SJSA1 (cell line): ENCODE results near the gene USF2. TPM values are rescaled to one million over a fixed set of nuclear protein-coding genes. Genes with fewer than 3 reads are reported as not detected.
"Not testable (repeated sequence)": the region's sequence is repeated elsewhere in the genome, so short reads cannot be mapped to it uniquely, and the experiment has no call there.

ENCODE experiments used
- DNase-seq, 2 experiments: peaks; one replicate each; pipeline ENCODE4 v3.0.0-alpha.2; 2015 to 2020; ENCODE audit warnings: low spot score in 2 of 2, low read depth in 1 of 2
- H3K27ac ChIP-seq: fragments of 250-450 bp; sonication (Bioruptor Pico); 2 replicates; pipeline ENCODE4 v1.5.1; 2020; ENCODE audit warnings: mild to moderate bottlenecking, moderate library complexity
- H3K27me3 ChIP-seq: fragments of 250-450 bp; sonication (Bioruptor Pico); replicated peaks from 2 replicates; pipeline ENCODE4 v1.5.1; 2020; ENCODE audit warnings: mild to moderate bottlenecking, moderate library complexity
- H3K36me3 ChIP-seq: fragments of 250-450 bp; sonication (Bioruptor Pico); 2 replicates; pipeline ENCODE4 v1.5.1; 2020; ENCODE audit warnings: mild to moderate bottlenecking
- H3K4me1 ChIP-seq: fragments of 250-450 bp; sonication (Bioruptor Pico); replicated peaks from 2 replicates; pipeline ENCODE4 v1.6.1; 2021; ENCODE audit warnings: mild to moderate bottlenecking
- H3K4me3 ChIP-seq: fragments of 250-450 bp; sonication (Bioruptor Pico); 2 replicates; pipeline ENCODE4 v1.5.1; 2020; ENCODE audit warnings: mild to moderate bottlenecking
- H3K9me3 ChIP-seq: fragments of 250-450 bp; sonication (Bioruptor Pico); replicated peaks from 2 replicates; pipeline ENCODE4 v1.5.1; 2020; ENCODE audit warnings: mild to moderate bottlenecking
- total RNA-seq: library from RNA; depleted of rRNA; stranded (reverse); fragments of >200 nt; shearing (Covaris generic); gene quantifications from 2 replicates; pipeline ENCODE4 v1.2.3, GENCODE V29; 2014

The USF2 gene
- total RNA-seq, 1 experiment from 2014 or later, result 60.3 TPM

DNA sequence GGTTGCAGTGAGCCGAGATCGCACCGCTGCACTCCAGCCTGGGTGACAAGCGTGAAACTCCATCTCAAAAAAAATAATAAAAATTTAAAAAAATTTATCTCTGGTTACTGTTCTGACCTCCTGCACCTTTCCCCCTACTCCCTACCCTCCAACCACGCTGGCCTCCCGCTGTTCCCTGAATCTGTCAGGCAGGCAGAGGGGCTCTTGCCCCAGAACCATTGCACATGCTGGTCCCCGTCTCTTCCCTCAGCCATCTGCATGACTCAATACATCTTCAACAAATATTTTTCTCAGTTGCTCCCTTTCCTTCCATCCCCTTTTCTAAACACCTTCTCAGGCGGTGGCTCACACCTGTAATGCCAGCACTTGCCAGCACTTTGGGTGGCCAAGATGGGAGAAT lies 39.2 kb upstream of the USF2 start:
- Histone ChIP-seq H3K4me1 (no peaks in the 10 kb centered on the region), H3K9me3 (no peaks in the 10 kb centered on the region), H3K4me3 (no peak overlapping the region), H3K27me3 (peaks cover 10% of the 10 kb centered on the region), H3K27ac (no peak overlapping the region), H3K36me3 (no peaks in the 10 kb centered on the region)
- DNase-seq, result no peak

DNA sequence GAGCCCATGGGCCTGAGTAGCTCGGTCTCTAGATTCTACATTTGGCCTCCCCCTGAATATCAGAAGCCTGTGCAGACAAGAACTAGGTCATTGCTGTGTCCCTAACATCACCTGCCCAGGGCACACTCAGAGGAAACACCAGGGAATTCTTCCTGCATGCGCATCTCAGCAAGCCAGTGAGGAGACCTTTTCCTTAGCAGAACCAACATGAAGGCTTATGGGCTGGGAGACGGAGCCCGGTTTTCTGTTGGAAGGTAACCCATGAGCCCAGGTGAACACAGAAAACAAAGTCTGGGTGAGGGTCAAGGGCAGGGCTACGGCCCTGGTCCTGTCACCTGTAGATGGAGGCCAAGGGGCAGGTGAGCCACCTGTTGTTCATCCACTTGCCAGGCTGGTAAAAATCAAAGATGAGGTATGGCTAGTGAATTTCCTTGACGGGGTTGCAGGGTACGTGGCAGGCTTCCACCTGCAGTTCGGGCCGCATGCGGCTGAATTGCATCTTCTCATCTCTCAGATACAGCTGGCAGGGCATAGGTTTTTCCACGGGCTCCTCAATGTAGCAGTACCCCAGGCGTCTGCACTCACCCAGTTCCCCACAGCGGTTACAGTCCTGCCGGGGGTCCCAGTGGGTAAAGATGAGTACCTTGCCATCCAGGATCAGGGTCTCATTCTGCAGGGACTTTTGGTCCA lies 36.7 kb upstream of the USF2 start:
- no peaks in the 10 kb centered on the region for H3K9me3 ChIP-seq
- H3K4me1 ChIP-seq, result no peaks in the 10 kb centered on the region
- no peaks in the 10 kb centered on the region for H3K36me3 ChIP-seq
- no peak overlapping the region for H3K4me3 ChIP-seq
- 0 out of 2 replicates have a peak, but pooled peaks cover 3% of the 10 kb centered on the region for H3K27me3 ChIP-seq
- no peak for DNase-seq
- no peak overlapping the region for H3K27ac ChIP-seq

- no peaks in the 10 kb centered on the region for H3K9me3 ChIP-seq
- no peaks in the 10 kb centered on the region for H3K4me1 ChIP-seq
- H3K36me3 ChIP-seq, result no peaks in the 10 kb centered on the region
- no peak overlapping the region for H3K4me3 ChIP-seq
- H3K27ac ChIP-seq, result no peak overlapping the region
- no peak for DNase-seq
- H3K27me3 ChIP-seq, result 0 out of 2 replicates have a peak, but pooled peaks cover 3% of the 10 kb centered on the region
Measured at GRCh38 chr19:35232912-35233311, 35.9 kb upstream of the USF2 start.

DNA sequence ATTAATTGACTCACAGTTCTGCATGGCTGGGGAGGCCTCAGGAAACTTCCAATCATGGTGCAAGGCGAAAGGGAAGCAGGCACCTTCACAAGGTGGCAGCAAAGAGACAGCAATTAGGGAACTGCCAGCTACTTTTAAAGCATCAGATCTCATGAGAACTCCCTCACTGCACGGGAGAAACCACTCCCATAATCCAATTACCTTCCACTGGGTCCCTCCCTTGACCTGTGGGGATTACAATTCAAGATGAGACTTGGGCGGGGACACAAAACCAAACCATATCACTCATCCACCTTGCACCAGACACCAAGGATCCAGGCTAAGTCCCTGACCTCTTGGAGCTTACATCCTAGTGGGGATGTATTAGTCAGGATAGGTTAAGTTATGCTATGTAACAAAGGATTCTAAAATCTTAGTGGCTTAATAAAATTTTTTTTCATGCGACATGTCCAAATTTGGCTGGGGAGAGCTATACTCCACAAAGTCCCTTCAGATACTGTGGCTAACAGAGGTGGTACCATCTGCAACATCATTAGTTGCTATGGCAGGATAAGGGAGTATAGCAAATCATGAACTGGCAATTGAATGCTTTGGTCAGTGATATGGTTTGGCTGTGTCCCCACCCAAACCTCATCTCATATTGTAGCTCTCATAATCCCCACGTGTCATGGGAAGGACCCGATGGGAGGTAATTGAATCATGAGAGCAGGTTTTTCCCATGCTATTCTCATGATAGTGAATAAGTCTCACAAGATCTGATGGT lies 31.9 kb upstream of the USF2 start:
- Histone ChIP-seq H3K27me3 (no peaks in the 10 kb centered on the region; the same call in 1 of the 2 replicates), H3K36me3 (no peaks in the 10 kb centered on the region), H3K4me3 (no peak overlapping the region), H3K27ac (no peak overlapping the region), H3K4me1 (no peaks in the 10 kb centered on the region), H3K9me3 (no peaks in the 10 kb centered on the region)
- peak in 1 of 2 experiments; percentile 7 for DNase-seq

GRCh38 chr19:35239597-35239996 lies 29.2 kb upstream of the USF2 start:
- not testable (repeated sequence) for H3K27me3 ChIP-seq, H3K9me3 ChIP-seq, H3K4me3 ChIP-seq, H3K27ac ChIP-seq, H3K4me1 ChIP-seq, DNase-seq, H3K36me3 ChIP-seq

DNA sequence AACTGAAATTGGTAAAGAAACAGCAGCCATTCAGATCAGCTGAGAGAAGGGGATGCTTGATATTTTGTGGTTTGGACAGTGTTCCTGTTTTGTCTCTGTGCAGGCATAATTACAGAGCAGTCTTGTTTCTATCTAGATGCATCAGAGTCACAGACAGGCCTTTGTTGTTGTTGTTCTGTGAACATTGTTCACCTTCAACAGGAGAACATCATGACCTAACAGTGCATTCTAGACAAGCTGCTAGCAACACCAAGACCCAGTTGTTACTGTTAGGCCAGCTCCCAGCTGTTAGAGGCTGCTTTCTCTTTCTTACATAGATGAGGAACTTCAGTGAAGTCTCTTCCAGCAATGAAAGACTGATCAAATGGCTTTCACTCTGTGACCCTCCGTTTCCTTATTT lies 28.4 kb upstream of the USF2 start:
- Histone ChIP-seq H3K27ac (no peak overlapping the region), H3K27me3 (no peaks in the 10 kb centered on the region; the same call in 1 of the 2 replicates), H3K4me3 (no peak overlapping the region), H3K36me3 (no peaks in the 10 kb centered on the region), H3K4me1 (no peaks in the 10 kb centered on the region), H3K9me3 (no peaks in the 10 kb centered on the region)
- peak in 1 of 2 experiments; percentile 2 for DNase-seq

GRCh38 chr19:35241417-35241816 lies 27.3 kb upstream of the USF2 start:
- Histone ChIP-seq H3K27me3 (peaks cover 10% of the 10 kb centered on the region), H3K4me1 (no peaks in the 10 kb centered on the region), H3K9me3 (no peaks in the 10 kb centered on the region), H3K27ac (no peak overlapping the region), H3K4me3 (no peak overlapping the region), H3K36me3 (no peaks in the 10 kb centered on the region)
- DNase-seq, result no peak

DNA sequence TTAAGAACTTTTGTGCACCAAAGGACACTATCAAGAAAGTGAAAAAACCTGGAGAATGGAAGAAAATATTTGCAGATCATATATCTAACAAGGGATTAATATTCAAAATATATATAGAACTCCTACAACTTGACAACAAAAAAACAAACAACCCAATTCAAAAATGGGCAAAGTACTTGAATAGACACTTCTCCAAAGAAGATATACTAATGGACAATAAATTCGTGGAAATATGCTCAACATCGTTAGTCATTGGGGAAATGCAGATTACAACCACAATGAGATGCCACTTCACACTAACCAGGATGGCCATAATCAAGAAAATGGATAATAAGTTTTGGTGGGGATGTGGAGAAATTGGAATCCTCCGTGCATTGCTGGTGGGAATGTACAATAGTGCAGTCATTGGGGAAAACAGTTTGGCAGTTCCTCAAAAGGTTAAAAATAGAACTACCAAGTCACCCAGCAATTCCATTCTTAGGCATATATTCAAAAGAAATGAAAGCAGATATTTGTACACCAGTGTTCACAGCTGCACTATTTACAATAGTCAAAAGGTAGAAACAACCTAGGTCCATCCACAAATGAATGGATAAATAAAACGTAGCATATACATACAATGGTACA lies 22.2 kb upstream of the USF2 start:
- no peak for DNase-seq
- no peak overlapping the region for H3K4me3 ChIP-seq
- H3K27ac ChIP-seq, result no peak overlapping the region
- no peaks in the 10 kb centered on the region for H3K4me1 ChIP-seq
- no peaks in the 10 kb centered on the region for H3K36me3 ChIP-seq
- H3K27me3 ChIP-seq, result peaks cover 46% of the 10 kb centered on the region
- no peaks in the 10 kb centered on the region for H3K9me3 ChIP-seq

DNA sequence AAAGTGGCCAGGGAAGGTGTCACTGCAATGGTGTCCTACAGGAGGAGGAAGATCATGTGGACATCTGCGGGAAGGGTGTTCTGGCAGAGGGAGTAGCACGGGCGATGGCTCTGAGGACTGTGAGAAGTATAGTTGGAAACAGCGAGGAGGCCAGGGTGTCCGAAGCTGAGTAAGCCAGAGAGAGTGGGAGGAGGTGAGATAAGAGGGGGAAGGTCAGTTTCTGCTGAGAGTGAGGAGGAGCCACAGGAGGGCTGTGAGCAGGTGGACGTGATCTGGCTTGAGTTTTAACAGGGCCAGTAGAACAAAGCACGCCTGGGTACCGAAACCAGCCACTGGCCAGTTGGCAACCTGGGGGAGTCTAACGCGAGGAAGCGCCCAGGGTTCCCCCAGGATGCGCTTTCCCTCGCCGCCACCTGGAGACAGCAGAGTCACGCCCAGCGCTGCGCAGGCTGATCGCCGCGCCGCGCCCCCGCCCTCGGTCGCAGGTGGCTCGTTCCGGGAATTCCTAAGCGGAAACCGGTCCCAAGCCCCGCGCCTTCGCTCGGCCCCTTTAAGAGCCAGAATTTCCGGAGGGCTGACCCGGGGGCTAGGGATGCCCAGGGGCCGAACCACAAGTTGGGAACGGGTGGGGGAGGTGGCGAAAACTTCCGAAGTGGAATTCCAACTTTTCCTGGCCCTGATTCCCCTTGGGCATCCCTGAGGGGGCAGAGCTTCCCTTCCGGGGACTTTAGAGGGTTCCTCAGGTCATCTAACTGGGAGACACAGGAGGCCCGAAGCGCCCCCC lies 21.0 kb upstream of the USF2 start:
- Histone ChIP-seq H3K4me1 (no peaks in the 10 kb centered on the region), H3K27me3 (peaks cover 46% of the 10 kb centered on the region), H3K9me3 (no peaks in the 10 kb centered on the region), H3K36me3 (no peaks in the 10 kb centered on the region), H3K27ac (no peak overlapping the region), H3K4me3 (no peak overlapping the region)
- DNase-seq, result peak in 1 of 2 experiments; percentile 29

DNA sequence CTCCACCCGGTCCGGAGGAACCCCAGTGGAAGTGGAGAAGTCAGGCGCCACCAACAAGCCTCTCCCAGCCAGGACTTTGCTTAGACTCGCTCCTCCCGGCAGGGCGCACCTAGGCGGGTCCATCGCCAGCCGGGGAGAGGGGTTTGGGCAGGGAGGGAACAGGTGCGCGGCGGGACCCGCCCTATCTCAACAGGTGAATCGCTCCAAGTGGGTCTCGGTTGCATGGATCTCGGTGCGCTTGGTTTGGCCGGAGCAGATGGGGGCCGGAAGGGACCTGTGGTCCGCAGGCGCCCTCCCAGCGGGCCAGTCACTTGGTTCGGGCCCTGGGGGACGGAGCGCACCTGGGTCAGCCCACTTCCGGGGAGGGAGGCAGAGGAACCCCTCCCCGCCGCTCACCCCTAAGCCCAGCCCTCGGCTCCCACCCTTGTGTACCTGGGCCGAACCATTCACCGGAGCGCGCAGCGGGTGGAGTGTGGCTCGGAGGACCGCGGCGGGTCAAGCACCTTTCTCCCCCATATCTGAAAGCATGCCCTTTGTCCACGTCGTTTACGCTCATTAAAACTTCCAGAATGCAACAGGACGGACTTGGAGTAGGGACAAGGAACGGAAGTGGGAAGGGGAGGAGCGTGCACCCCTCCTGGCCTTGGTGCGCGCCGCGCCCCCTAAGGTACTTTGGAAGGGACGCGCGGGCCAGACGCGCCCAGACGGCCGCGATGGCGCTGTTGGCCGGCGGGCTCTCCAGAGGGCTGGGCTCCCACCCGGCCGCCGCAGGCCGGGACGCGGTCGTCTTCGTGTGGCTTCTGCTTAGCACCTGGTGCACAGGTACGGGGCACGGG lies 20.2 kb upstream of the USF2 start, which contains the start of gene LSR:
Gene LSR, plus strand, starts transcription at position 693 of the 836 bp plus-strand sequence. Its CDS starts 21 bp downstream, at position 714.
- Histone ChIP-seq H3K27ac (no peak within 1 kb of the TSS), H3K4me1 (no peaks in the 10 kb centered on the region), H3K9me3 (no peaks in the 10 kb centered on the region), H3K36me3 (no peaks in the 10 kb centered on the region), H3K27me3 (peaks cover 46% of the 10 kb centered on the region), H3K4me3 (no peak within 1 kb of the TSS)
- peak in 1 of 2 experiments; percentile 36 for DNase-seq

DNA sequence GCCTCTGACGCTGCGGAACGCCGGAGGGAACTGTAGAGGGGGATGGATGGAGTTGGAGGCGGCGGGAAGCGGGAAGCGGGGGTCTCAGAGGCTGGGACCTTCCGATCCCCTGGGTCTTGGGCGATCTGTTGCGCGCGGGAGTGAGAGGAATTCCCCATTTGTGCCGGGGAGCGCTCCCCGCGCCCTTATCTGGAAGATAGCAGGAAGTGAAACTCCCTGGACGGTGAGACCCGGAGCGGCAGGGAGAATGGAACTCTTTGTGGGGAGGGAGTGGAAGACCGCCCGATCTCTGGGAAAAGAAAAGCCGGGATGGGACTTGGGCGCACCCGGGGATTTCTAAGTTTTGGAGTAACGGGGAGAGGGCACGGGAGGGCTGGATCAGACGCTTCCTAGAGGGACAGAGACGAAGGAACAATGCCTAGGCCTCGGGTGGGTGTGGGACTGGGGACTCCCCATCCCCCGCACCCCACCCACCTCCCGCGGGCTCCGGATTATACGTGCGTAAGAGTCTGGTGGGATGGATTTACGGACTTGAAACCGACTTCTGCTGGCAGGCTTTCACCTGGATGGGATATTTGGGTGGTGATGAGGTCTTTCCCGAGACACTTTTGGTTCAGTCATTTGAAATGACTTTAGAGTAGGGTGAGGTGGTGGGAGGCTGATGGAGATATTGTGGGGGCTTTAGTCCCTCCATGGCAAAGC lies 19.5 kb upstream of the USF2 start:
- no peak overlapping the region for H3K27ac ChIP-seq
- DNase-seq, result peak in 1 of 2 experiments; percentile 30
- H3K4me3 ChIP-seq, result no peak overlapping the region
- H3K4me1 ChIP-seq, result no peaks in the 10 kb centered on the region
- H3K9me3 ChIP-seq, result no peaks in the 10 kb centered on the region
- H3K36me3 ChIP-seq, result no peaks in the 10 kb centered on the region
- H3K27me3 ChIP-seq, result peaks cover 46% of the 10 kb centered on the region
